ENCODE measurements around the gene SNAI3. TPM values are rescaled to one million over a fixed set of nuclear protein-coding genes. Genes with fewer than 3 reads are reported as not detected.
A peak's percentile ranks its signal among the peaks of the same experiment; 100 is the strongest.

The SNAI3 gene
- total and polyA plus RNA-seq, 4 donors: 1.1 to 3.8 (median 2.9) TPM

GRCh38 chr16:88693420-88694177 is 7.3 kb upstream of the SNAI3 start:
- Histone ChIP-seq H3K36me3 (ENCODE audit: control insufficient read depth in 4 of 4, insufficient read depth in 4 of 4, low read length in 4 of 4) (peaks cover 0 to 25% (median 0%) of the 10 kb centered on the region in 4 donors), H3K9me3 (ENCODE audit: control insufficient read depth in 4 of 4, insufficient read depth in 3 of 4, low read length in 3 of 4) (no peaks in the 10 kb centered on the region), H3K27ac (ENCODE audit: low read depth in 1 of 2, low read length in 1 of 2) (no peak overlapping the region), H3K9ac (ENCODE audit: insufficient read depth in 1 of 2, low read length in 2 of 2) (no peak overlapping the region), H3K27me3 (ENCODE audit: control insufficient read depth in 3 of 3, insufficient read depth in 3 of 3, low read length in 2 of 3) (peaks cover 0 to 8% (median 2%) of the 10 kb centered on the region in 3 donors), H3K4me1 (ENCODE audit: control insufficient read depth in 5 of 5, insufficient read depth in 5 of 5, low read length in 5 of 5) (no peaks in the 10 kb centered on the region), H3K4me3 (no peak overlapping the region)
- no peak for ATAC-seq (ENCODE audit: insufficient read depth, low FRiP score)
- TF ChIP-seq, protein P1, sequence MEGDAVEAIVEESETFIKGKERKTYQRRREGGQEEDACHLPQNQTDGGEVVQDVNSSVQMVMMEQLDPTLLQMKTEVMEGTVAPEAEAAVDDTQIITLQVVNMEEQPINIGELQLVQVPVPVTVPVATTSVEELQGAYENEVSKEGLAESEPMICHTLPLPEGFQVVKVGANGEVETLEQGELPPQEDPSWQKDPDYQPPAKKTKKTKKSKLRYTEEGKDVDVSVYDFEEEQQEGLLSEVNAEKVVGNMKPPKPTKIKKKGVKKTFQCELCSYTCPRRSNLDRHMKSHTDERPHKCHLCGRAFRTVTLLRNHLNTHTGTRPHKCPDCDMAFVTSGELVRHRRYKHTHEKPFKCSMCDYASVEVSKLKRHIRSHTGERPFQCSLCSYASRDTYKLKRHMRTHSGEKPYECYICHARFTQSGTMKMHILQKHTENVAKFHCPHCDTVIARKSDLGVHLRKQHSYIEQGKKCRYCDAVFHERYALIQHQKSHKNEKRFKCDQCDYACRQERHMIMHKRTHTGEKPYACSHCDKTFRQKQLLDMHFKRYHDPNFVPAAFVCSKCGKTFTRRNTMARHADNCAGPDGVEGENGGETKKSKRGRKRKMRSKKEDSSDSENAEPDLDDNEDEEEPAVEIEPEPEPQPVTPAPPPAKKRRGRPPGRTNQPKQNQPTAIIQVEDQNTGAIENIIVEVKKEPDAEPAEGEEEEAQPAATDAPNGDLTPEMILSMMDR (IDR thresholded peaks at IDR 0.05; ENCODE audit: control extremely low read depth, extremely low read depth): no peak
- DNase-seq: no peak
- 91 to 92% methylated on average over 39 of the region's 39 CpGs for WGBS, 2 donors

GRCh38 chr16:88692861-88693260 is 6.6 kb upstream of the SNAI3 start:
- no peak for DNase-seq
- Histone ChIP-seq H3K4me1 (ENCODE audit: control insufficient read depth in 5 of 5, insufficient read depth in 5 of 5, low read length in 5 of 5) (no peaks in the 10 kb centered on the region), H3K27me3 (ENCODE audit: control insufficient read depth in 3 of 3, insufficient read depth in 3 of 3, low read length in 2 of 3) (peaks cover 0 to 16% (median 7%) of the 10 kb centered on the region in 3 donors), H3K9ac (ENCODE audit: insufficient read depth in 1 of 2, low read length in 2 of 2) (no peak overlapping the region), H3K9me3 (ENCODE audit: control insufficient read depth in 4 of 4, insufficient read depth in 3 of 4, low read length in 3 of 4) (no peaks in the 10 kb centered on the region), H3K36me3 (ENCODE audit: control insufficient read depth in 4 of 4, insufficient read depth in 4 of 4, low read length in 4 of 4) (peaks cover 0 to 18% (median 0%) of the 10 kb centered on the region in 4 donors), H3K27ac (ENCODE audit: low read depth in 1 of 2, low read length in 1 of 2) (no peak overlapping the region), H3K4me3 (no peak overlapping the region)
- 71 to 76% methylated on average over 10 of the region's 10 CpGs for WGBS, 2 donors
- TF ChIP-seq, protein P1 (IDR thresholded peaks at IDR 0.05; ENCODE audit: control extremely low read depth, extremely low read depth): no peak
- ATAC-seq (ENCODE audit: insufficient read depth, low FRiP score): no peak

DNA sequence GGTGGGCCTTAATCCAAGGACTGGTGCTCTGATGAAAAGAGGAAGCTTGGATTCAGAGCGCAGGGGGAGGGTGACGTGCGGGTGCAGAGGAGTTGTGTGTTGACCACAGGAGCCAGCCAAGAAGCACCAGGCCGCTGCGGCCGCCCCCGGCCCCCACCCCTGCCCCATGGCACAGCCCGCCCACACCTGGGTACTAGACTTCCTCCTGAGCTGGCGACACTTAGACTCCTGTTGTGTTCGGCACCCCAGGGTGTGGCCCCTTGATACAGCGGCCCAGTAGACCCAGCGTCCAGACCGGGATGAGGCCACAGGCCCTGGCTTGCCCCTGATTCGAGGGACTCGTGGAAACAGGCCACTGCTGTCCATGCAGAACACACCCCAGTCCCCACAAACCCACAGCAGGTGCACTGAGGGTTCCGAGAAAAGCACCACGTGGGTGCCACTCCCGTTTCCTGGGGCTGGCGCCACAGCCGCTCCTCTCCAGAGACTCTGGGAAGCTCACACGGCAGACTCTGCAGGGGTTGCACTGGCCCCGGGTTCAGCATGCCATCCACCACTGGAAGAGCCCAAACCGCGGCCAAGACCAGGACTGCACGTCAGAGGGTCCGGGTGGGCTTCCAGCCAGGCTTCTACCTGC is 5.7 kb upstream of the SNAI3 start:
- WGBS, 2 donors: 47 to 66% methylated on average over 22 to 26 of the region's 26 CpGs
- H3K9me3 ChIP-seq (ENCODE audit: control insufficient read depth in 4 of 4, insufficient read depth in 3 of 4, low read length in 3 of 4): no peaks in the 10 kb centered on the region
- H3K9ac ChIP-seq (ENCODE audit: insufficient read depth in 1 of 2, low read length in 2 of 2): no peak overlapping the region
- DNase-seq: no peak
- no peak overlapping the region for H3K4me3 ChIP-seq
- H3K27me3 ChIP-seq (ENCODE audit: control insufficient read depth in 3 of 3, insufficient read depth in 3 of 3, low read length in 2 of 3): peaks cover 0 to 20% (median 13%) of the 10 kb centered on the region in 3 donors
- TF ChIP-seq, protein P1 (IDR thresholded peaks at IDR 0.05; ENCODE audit: control extremely low read depth, extremely low read depth): no peak
- H3K27ac ChIP-seq (ENCODE audit: low read depth in 1 of 2, low read length in 1 of 2): peak overlapping the region in 1 of 2 donors; percentile 33
- H3K4me1 ChIP-seq (ENCODE audit: control insufficient read depth in 5 of 5, insufficient read depth in 5 of 5, low read length in 5 of 5): peaks cover 0 to 2% (median 0%) of the 10 kb centered on the region in 5 donors
- peaks cover 0 to 10% (median 0%) of the 10 kb centered on the region in 4 donors for H3K36me3 ChIP-seq (ENCODE audit: control insufficient read depth in 4 of 4, insufficient read depth in 4 of 4, low read length in 4 of 4)
- no peak for ATAC-seq (ENCODE audit: insufficient read depth, low FRiP score)

Measured in lung (tissue), 12 donors.